Fibroblast of lung (primary cell): Measurements from ENCODE around the gene PDE4D.

Experiments used
- CTCF ChIP-seq, 2 donors: IDR thresholded peaks in 1 of 2; conservative IDR thresholded peaks in 1 of 2; 1 replicate in 1 of 2; 2 replicates in 1 of 2; pipeline ENCODE4 v1.5.1; 2011 to 2012; ENCODE audit warnings: low read length in 2 of 2, control low read depth in 1 of 2, inconsistent platforms in 1 of 2, low read depth in 1 of 2, mild to moderate bottlenecking in 1 of 2
- EZH2 ChIP-seq: IDR thresholded peaks from 2 replicates; pipeline ENCODE4 v1.5.1; 2012; ENCODE audit warnings: low read length, control low read depth, mild to moderate bottlenecking; ENCODE audit errors: missing control alignments

GRCh38 chr5:59081693-59082092 lies 811.8 kb downstream of the PDE4D start:
- TF ChIP-seq CTCF (conservative IDR thresholded peaks at IDR 0.05 in 1 of 2, IDR thresholded peaks at IDR 0.05 in 1 of 2; ENCODE audit: low read depth in 1 of 2, low read length in 2 of 2), result no peak
- TF ChIP-seq EZH2, result no peak
